ENCODE data around the gene PDE7B. TPM values are rescaled to one million over a fixed set of nuclear protein-coding genes. Genes with fewer than 3 reads are reported as not detected.
"Not testable (repeated sequence)": the region's sequence is repeated elsewhere in the genome, so short reads cannot be mapped to it uniquely, and the experiment has no call there.

PDE7B gene
- total RNA-seq, 2 experiments from 2014 or later, result 0.29 to 0.34 TPM

DNA sequence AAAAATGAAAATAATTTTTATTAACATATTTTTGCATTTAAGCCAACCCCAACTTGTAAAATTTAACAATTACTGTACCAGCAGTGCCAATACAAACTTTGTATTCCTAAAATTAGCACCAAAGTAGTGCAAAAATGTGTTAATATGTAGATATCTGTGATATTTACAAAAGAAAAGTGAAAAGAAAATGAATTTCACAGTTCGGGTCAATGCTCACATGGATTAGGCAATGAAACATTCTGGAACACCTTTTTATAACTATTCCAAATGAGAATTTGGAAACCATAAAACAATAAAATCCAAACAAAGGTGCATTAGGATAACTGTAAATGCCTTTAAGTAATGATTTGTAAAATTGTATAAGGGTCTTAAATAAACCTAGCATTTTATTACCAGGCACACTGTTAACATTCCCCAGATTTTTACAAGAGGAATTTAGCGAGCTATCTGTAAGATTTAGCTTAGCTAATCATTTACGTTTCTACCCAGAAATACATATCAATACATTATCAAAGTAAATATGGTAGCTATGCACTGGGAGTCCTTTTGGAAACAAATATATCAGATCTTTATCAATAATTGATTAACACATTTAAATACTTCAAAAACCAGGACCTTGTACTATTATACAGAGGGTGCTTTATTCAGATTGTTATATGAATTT, 286.4 kb downstream of the PDE7B start:
- no peak for ATAC-seq
- ChIA-PET POLR2A (no interaction called here), CTCF (no interaction called here)
- Mint-ChIP-seq H3K36me3 (ENCODE audit: low read depth) (no peaks in the 10 kb centered on the region), H3K27ac (no peak overlapping the region), H3K27me3 (ENCODE audit: low read depth) (peaks cover 5% of the 10 kb centered on the region), H3K9me3 (ENCODE audit: insufficient read depth) (peaks cover 8% of the 10 kb centered on the region), H3K4me3 (no peak overlapping the region), H3K4me1 (ENCODE audit: low read depth) (no peaks in the 10 kb centered on the region)
- DNase-seq, result no peak

DNA sequence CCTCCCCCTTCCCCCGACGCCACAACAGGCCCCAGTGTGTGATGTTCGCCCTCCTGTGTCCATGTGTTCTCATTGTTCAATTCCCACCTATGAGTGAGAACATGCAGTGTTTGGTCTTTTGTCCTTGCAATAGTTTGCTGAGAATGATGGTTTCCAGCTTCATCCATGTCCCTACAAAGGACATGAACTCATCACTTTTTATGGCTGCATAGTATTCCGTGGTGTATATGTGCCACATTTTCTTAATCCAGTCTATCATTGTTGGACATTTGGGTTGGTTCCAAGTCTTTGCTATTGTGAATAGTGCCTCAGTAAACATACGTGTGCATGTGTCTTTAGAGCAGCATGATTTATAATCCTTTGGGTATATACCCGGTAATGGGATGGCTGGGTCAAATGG, 287.6 kb downstream of the PDE7B start:
- H3K27me3 Mint-ChIP-seq (ENCODE audit: low read depth); CTCF ChIA-PET; ATAC-seq: not testable (repeated sequence)

DNA sequence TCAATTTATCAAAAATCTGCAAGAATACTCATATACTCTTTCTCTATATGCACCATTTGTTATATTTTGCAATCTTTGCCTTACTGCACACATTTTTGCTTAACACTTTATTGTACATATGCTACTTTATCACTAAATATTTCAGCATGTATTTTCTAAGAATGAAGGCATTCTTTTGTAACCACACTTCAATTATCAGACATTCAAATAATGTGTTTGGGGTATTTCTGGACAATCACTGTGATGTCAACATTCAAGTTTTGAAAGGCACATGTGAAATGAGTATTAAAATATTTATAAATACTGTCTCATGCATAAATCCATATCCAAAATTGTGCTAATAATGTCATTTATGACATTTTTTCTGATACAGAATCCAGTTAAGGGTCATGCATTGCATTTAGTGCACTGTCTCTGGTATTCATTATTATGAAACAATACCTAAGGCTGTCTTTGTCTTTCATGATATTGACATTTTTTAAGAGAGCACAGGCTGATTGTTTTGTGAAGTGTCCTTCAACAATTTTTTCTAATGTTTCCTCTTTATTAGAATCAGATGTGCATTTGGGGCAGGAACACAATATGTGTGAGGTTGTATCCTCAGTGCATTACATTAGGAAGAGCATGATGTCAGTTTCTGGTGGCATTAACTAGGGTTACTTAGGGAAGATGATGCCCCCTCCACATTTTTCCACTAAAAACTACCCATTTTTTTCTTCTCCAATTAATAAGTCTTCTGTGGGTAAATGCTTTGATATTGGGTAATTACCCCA, 292.9 kb downstream of the PDE7B start:
- DNase-seq (no peak), ATAC-seq (no peak)
- H3K27ac Mint-ChIP-seq, result no peak overlapping the region
- ChIA-PET POLR2A (no interaction called here), CTCF (no interaction called here)
- H3K4me3 Mint-ChIP-seq, result no peak overlapping the region
- H3K27me3 Mint-ChIP-seq (ENCODE audit: low read depth), result peaks cover 3% of the 10 kb centered on the region
- no peaks in the 10 kb centered on the region for H3K4me1 Mint-ChIP-seq (ENCODE audit: low read depth)
- H3K9me3 Mint-ChIP-seq (ENCODE audit: insufficient read depth), result peaks cover 8% of the 10 kb centered on the region
- no peaks in the 10 kb centered on the region for H3K36me3 Mint-ChIP-seq (ENCODE audit: low read depth)

More for the DNA sequence above, 287.6 kb downstream of the PDE7B start:
- H3K9me3 Mint-ChIP-seq (ENCODE audit: insufficient read depth); H3K36me3 Mint-ChIP-seq (ENCODE audit: low read depth); DNase-seq; H3K4me3 Mint-ChIP-seq; H3K4me1 Mint-ChIP-seq (ENCODE audit: low read depth); POLR2A ChIA-PET; H3K27ac Mint-ChIP-seq: not testable (repeated sequence)

DNA sequence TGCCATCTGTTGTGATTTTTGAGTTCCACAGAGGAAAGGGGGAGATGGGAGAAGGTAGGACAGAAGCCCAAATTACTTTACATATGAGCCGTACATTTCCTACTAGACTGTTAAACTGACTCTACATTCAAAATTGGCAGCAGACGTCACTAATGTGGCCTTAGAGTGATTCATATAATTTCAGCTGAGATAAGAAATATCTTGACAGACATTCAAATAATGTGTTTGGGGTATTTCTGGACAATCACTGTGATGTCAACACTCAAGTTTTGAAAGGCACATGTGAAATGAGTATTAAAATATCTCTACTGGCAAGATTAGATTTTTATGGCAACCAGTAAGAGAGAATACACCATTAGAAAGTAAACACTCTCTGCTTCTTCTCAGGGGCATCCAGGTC, 294.6 kb downstream of the PDE7B start:
- no peak overlapping the region for H3K27ac Mint-ChIP-seq
- no peak overlapping the region for H3K4me3 Mint-ChIP-seq
- CTCF ChIA-PET, result no interaction called here
- POLR2A ChIA-PET, result no interaction called here
- H3K9me3 Mint-ChIP-seq (ENCODE audit: insufficient read depth), result peaks cover 8% of the 10 kb centered on the region
- no peaks in the 10 kb centered on the region for H3K36me3 Mint-ChIP-seq (ENCODE audit: low read depth)
- no peaks in the 10 kb centered on the region for H3K4me1 Mint-ChIP-seq (ENCODE audit: low read depth)
- H3K27me3 Mint-ChIP-seq (ENCODE audit: low read depth), result peaks cover 3% of the 10 kb centered on the region
- no peak for DNase-seq
- ATAC-seq, result no peak

DNA sequence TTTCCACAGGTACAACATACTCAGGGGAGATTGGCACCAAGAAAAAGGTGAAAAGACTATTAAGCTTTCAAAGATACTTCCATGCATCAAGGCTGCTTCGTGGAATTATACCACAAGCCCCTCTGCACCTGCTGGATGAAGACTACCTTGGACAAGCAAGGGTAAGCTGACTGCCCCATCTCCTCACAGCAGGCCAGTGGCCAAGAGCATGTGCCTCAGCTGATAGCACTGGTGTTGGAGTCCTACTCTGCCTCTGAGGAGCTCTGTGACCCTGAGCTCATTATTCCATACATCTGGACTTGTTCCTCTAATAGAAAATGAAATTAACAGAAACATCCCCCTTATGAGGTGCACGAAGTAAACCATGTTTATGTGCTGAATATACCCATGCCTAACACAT, 295.8 kb downstream of the PDE7B start:
- H3K36me3 Mint-ChIP-seq (ENCODE audit: low read depth), result no peaks in the 10 kb centered on the region
- H3K4me1 Mint-ChIP-seq (ENCODE audit: low read depth), result no peaks in the 10 kb centered on the region
- DNase-seq (no peak), ATAC-seq (no peak)
- H3K4me3 Mint-ChIP-seq, result no peak overlapping the region
- ChIA-PET CTCF (no interaction called here), POLR2A (no interaction called here)
- H3K9me3 Mint-ChIP-seq (ENCODE audit: insufficient read depth), result no peaks in the 10 kb centered on the region
- peaks cover 3% of the 10 kb centered on the region for H3K27me3 Mint-ChIP-seq (ENCODE audit: low read depth)
- H3K27ac Mint-ChIP-seq, result no peak overlapping the region

DNA sequence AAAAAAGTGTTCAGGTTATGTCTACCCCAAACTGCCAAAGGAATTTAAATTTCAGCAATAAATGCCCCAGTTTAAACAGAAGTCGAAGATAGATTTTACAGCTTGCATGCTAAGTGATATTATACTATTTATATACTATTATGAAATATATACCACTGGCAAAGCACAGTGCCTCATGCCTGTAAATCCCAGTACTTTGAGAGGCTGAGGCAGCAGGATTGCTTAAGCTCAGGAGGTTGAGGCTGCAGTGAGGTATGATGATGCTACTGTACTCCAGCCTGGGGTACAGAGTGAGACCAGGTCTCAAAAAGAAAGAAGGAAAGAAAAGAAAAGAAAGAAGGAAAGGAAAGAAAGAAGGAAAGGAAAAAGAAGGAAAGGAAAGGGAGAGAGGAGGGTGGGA, 296.6 kb downstream of the PDE7B start:
- H3K36me3 Mint-ChIP-seq (ENCODE audit: low read depth), result no peaks in the 10 kb centered on the region
- H3K4me3 Mint-ChIP-seq, result no peak overlapping the region
- no peak overlapping the region for H3K27ac Mint-ChIP-seq
- ATAC-seq (no peak), DNase-seq (no peak)
- ChIA-PET POLR2A (no interaction called here), CTCF (no interaction called here)
- H3K9me3 Mint-ChIP-seq (ENCODE audit: insufficient read depth), result no peaks in the 10 kb centered on the region
- no peaks in the 10 kb centered on the region for H3K4me1 Mint-ChIP-seq (ENCODE audit: low read depth)
- H3K27me3 Mint-ChIP-seq (ENCODE audit: low read depth), result peaks cover 3% of the 10 kb centered on the region

DNA sequence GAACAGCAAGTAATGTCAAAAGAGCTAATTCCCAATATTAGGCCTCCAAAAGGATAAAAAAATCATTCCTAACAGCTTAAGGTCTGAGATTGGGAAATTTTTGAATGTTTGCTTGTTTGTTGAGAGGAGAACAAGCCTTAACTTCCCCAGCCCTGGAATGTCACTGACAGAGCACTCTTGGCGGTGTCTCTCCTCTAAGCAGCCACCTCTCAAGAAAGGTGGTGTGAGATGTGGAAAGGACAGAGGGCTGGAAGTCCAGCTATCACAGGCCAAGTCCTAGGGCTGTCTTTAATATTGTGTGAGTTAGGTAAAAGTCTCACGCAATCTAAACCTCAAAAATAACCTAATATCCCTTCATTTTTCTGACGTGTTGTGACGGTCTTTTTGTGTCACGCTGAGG, 297.0 kb downstream of the PDE7B start:
- ATAC-seq (no peak), DNase-seq (no peak)
- Mint-ChIP-seq H3K4me3 (no peak overlapping the region), H3K36me3 (ENCODE audit: low read depth) (no peaks in the 10 kb centered on the region), H3K27ac (no peak overlapping the region), H3K27me3 (ENCODE audit: low read depth) (peaks cover 3% of the 10 kb centered on the region), H3K4me1 (ENCODE audit: low read depth) (no peaks in the 10 kb centered on the region), H3K9me3 (ENCODE audit: insufficient read depth) (no peaks in the 10 kb centered on the region)
- POLR2A ChIA-PET, result no interaction called here
- CTCF ChIA-PET, result no interaction called here

DNA sequence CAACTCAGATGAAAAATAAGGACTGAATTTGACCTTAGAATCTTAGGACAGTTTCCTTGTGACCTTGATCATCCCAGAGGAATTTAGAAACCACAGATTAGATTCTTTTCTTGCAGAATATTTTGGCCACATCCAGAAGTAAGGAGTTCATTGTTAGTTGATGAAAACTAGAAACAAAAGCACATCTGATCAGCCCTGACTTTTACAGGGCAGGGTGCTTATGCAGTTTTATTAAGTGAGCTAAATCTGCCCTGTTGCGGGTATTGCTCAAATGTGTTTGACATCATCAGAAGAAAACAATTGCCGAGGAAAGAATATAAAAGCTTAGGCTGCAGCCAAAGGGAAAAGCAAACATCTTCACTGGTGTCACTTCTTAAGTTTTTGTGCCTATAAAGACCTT, 297.8 kb downstream of the PDE7B start:
- no peaks in the 10 kb centered on the region for H3K4me1 Mint-ChIP-seq (ENCODE audit: low read depth)
- no peak for DNase-seq
- peaks cover 3% of the 10 kb centered on the region for H3K27me3 Mint-ChIP-seq (ENCODE audit: low read depth)
- CTCF ChIA-PET, result no interaction called here
- POLR2A ChIA-PET, result no interaction called here
- H3K9me3 Mint-ChIP-seq (ENCODE audit: insufficient read depth), result no peaks in the 10 kb centered on the region
- no peak for ATAC-seq
- no peak overlapping the region for H3K4me3 Mint-ChIP-seq
- H3K27ac Mint-ChIP-seq, result no peak overlapping the region
- no peaks in the 10 kb centered on the region for H3K36me3 Mint-ChIP-seq (ENCODE audit: low read depth)

DNA sequence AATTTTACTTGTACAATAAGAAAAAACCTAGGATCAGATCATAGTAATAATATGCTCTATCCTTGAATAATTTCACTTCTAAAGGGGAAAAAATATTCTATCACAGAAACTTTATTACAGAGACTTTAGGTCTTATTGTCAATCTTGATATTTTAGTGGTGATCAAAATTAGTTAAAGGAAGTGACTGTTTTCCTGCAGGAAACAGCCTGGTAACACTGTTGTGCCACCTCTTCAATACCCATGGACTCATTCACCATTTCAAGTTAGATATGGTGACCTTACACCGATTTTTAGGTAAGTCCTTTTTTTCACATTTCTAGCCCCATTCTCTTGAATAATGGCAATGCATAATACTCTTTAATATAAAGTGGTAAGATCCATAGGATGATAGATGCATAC, 299.5 kb downstream of the PDE7B start:
- Mint-ChIP-seq H3K36me3 (ENCODE audit: low read depth) (no peaks in the 10 kb centered on the region), H3K9me3 (ENCODE audit: insufficient read depth) (no peaks in the 10 kb centered on the region), H3K4me3 (no peak overlapping the region), H3K27me3 (ENCODE audit: low read depth) (no peaks in the 10 kb centered on the region), H3K27ac (no peak overlapping the region), H3K4me1 (ENCODE audit: low read depth) (no peaks in the 10 kb centered on the region)
- ATAC-seq (no peak), DNase-seq (no peak)
- ChIA-PET POLR2A (no interaction called here), CTCF (no interaction called here)

DNA sequence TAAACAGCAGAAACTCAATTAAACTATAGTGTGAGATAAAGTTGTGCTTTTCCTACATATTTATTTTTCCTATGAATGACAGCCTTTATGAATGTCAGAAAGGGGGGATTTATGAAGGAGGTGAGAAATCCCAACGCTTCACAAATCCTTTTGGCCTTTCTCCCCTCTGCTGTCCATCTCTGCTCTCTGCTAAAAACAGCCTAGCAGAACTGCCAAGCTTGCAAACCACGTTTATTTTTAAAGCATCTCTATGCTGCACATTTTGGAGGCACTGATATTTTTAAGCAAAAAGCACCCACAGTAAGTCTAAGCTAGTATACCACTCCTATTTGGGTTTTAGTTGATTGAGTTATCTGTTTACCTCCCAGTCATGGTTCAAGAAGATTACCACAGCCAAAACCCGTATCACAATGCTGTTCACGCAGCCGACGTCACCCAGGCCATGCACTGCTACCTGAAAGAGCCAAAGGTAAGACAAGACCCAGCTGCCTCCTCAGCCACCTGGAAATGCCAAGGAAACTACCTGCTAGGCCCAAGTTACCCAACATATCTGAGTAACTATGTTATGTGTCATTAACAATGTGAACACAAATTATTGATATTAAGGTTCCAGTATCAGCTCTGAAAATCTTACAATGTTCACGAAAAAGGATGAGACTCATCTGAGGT, 302.3 kb downstream of the PDE7B start:
- CTCF ChIA-PET, result no interaction called here
- Mint-ChIP-seq H3K36me3 (ENCODE audit: low read depth) (no peaks in the 10 kb centered on the region), H3K4me1 (ENCODE audit: low read depth) (no peaks in the 10 kb centered on the region), H3K4me3 (no peak overlapping the region), H3K9me3 (ENCODE audit: insufficient read depth) (no peaks in the 10 kb centered on the region), H3K27me3 (ENCODE audit: low read depth) (no peaks in the 10 kb centered on the region), H3K27ac (no peak overlapping the region)
- POLR2A ChIA-PET, result no interaction called here
- no peak for ATAC-seq
- DNase-seq, result no peak

DNA sequence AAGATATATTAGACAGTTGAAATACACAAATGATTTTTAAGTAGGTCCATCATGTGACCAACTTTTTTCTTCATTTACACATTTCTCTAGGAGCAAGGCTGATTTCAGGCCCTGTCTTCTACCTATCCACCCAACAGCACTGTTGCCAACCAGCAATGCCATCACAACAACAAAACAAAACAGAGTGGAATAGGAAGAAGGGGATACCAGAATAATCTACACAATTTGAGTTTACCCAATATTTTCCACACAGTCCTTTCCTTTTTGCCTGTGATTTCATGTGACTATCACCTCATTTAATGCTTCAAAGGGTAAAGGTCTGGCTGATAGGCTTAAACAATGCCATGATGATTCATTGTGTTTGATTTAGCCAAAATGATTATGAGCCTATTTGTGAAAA, 303.7 kb downstream of the PDE7B start:
- Mint-ChIP-seq H3K4me3 (no peak overlapping the region), H3K36me3 (ENCODE audit: low read depth) (no peaks in the 10 kb centered on the region), H3K27ac (no peak overlapping the region), H3K27me3 (ENCODE audit: low read depth) (no peaks in the 10 kb centered on the region), H3K9me3 (ENCODE audit: insufficient read depth) (no peaks in the 10 kb centered on the region), H3K4me1 (ENCODE audit: low read depth) (no peaks in the 10 kb centered on the region)
- DNase-seq (no peak), ATAC-seq (no peak)
- ChIA-PET CTCF (no interaction called here), POLR2A (no interaction called here)

DNA sequence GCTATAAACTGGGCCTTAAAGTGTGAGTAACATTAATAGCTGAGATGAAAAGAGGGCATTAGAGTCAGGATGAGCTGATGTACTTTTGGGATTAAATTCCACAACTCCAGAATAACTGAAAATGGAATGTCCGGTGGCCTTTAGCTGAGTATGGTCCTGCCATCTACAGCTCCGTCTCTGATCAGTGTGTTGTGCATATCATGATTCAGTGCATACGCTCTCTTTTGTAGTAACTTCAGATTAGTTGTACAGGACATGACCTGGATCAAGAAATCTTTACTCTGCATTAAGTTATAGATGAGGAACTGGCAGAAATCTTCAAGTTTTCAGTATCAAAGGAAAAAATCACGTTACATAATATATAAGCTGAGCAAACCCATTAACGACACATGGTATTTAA, 306.2 kb downstream of the PDE7B start:
- Mint-ChIP-seq H3K9me3 (ENCODE audit: insufficient read depth) (no peaks in the 10 kb centered on the region), H3K27me3 (ENCODE audit: low read depth) (no peaks in the 10 kb centered on the region), H3K4me1 (ENCODE audit: low read depth) (no peaks in the 10 kb centered on the region), H3K4me3 (no peak overlapping the region), H3K36me3 (ENCODE audit: low read depth) (no peaks in the 10 kb centered on the region), H3K27ac (no peak overlapping the region)
- DNase-seq (no peak), ATAC-seq (no peak)
- ChIA-PET POLR2A (no interaction called here), CTCF (interaction anchor here (1.2 kb wide), 1 partner anchor 44 kb away, joined by 3 read pairs; no protein-coding TSS in a partner anchor)

All from activated CD8-positive, alpha-beta T cell treated with anti-CD3 and anti-CD28 coated beads, Interleukin-2, amount 10 ng/mL, durations not matched to agents 7 days and 5 days (primary cell).